Keratinocyte (primary cell): ENCODE results near the gene SH3D21. TPM values are rescaled to one million over a fixed set of nuclear protein-coding genes. Genes with fewer than 3 reads are reported as not detected.

Experiments
- DNase-seq: peaks from one replicate; pipeline ENCODE4 v3.0.0-alpha.2; 2011; ENCODE audit warnings: low read depth, missing footprints, low spot score
- FAIRE-seq: peaks from 2 replicates; lab custom pipeline; 2011; peaks lifted over from hg19 to GRCh38; lab: Jason Lieb, UNC
- H2AFZ ChIP-seq: 2 replicates; pipeline ENCODE4 v1.6.0; 2012; ENCODE audit warnings: low read length, control low read depth, inconsistent platforms; ENCODE audit not compliant: control insufficient read depth
- H3K27ac ChIP-seq: 2 replicates; pipeline ENCODE4 v1.5.1; 2011; ENCODE audit warnings: low read length; ENCODE audit not compliant: control insufficient read depth, insufficient read depth
- H3K27me3 ChIP-seq: 3 replicates; pipeline ENCODE4 v1.6.0; 2011; ENCODE audit warnings: low read length; ENCODE audit not compliant: control insufficient read depth, insufficient read depth; ENCODE audit errors: extremely low read depth
- H3K36me3 ChIP-seq, 2 experiments: 2 replicates in 1 of 2; 3 replicates in 1 of 2; pipeline ENCODE4 v1.5.1; 2011; ENCODE audit warnings: low read length in 2 of 2, mild to moderate bottlenecking in 1 of 2; ENCODE audit not compliant: control insufficient read depth in 2 of 2, insufficient read depth in 2 of 2; ENCODE audit errors: extremely low read depth in 1 of 2
- H3K4me1 ChIP-seq: 3 replicates; pipeline ENCODE4 v1.5.1; 2011; ENCODE audit warnings: low read length; ENCODE audit not compliant: control insufficient read depth, insufficient read depth; ENCODE audit errors: extremely low read depth
- H3K4me2 ChIP-seq: 3 replicates; pipeline ENCODE4 v1.6.0; 2011; ENCODE audit warnings: low read depth, low read length; ENCODE audit not compliant: control insufficient read depth, insufficient read depth; ENCODE audit errors: extremely low read depth
- H3K4me3 ChIP-seq, 3 experiments: fragments of 200-600 bp in 1 of 3; sonication (generic) in 1 of 3; 2 replicates in 2 of 3; 3 replicates in 1 of 3; pipeline ENCODE4 v1.5.1; 2011 to 2016; ENCODE audit warnings: low read length in 3 of 3, mild to moderate bottlenecking in 3 of 3, control low read depth in 2 of 3, inconsistent platforms in 1 of 3, low read depth in 1 of 3, mixed read lengths in 1 of 3, mixed run types in 1 of 3, moderate library complexity in 1 of 3; ENCODE audit not compliant: control insufficient read depth in 2 of 3, insufficient read depth in 2 of 3; ENCODE audit errors: extremely low read depth in 1 of 3
- H3K79me2 ChIP-seq: 2 replicates; pipeline ENCODE4 v1.6.0; 2012; ENCODE audit warnings: low read length; ENCODE audit not compliant: control insufficient read depth, insufficient read depth
- H3K9ac ChIP-seq: 3 replicates; pipeline ENCODE4 v1.6.0; 2011; ENCODE audit warnings: low read length; ENCODE audit not compliant: control insufficient read depth, insufficient read depth; ENCODE audit errors: extremely low read depth
- H3K9me1 ChIP-seq: 3 replicates; pipeline ENCODE4 v1.6.0; 2011; ENCODE audit warnings: low read length; ENCODE audit not compliant: control insufficient read depth, insufficient read depth; ENCODE audit errors: extremely low read depth
- H3K9me3 ChIP-seq: 2 replicates; pipeline ENCODE4 v1.5.1; 2012; ENCODE audit warnings: low read depth, low read length; ENCODE audit not compliant: control insufficient read depth
- H4K20me1 ChIP-seq: 3 replicates; pipeline ENCODE4 v1.6.0; 2011; ENCODE audit warnings: low read length; ENCODE audit not compliant: control insufficient read depth, insufficient read depth; ENCODE audit errors: extremely low read depth
- CTCF ChIP-seq, 3 experiments: IDR thresholded peaks in 1 of 3; conservative IDR thresholded peaks in 1 of 3; optimal IDR thresholded peaks in 1 of 3; 2 replicates in 2 of 3; 3 replicates in 1 of 3; pipeline versions ENCODE3 to v1.5.1; 2011; ENCODE audit warnings: low read length in 3 of 3, mild to moderate bottlenecking in 3 of 3, moderate library complexity in 2 of 3, control low read depth in 1 of 3, inconsistent platforms in 1 of 3; ENCODE audit not compliant: insufficient read depth in 2 of 3; ENCODE audit errors: extremely low read depth in 1 of 3
- EZH2 ChIP-seq: IDR thresholded peaks from one replicate; pipeline ENCODE4 v1.6.1; 2012; ENCODE audit warnings: inconsistent platforms, mild to moderate bottlenecking, low read length, moderate library complexity
- dilution Hi-C: fragments of 300-500 bp; cut with MboI; formaldehyde crosslinking; loops from one replicate; pipeline ENCODE4 v1.7.0; 2020; ENCODE audit warnings: low sequenced_read_pairs; ENCODE audit not compliant: extremely low pct_ligation_motif_present
- polyA plus RNA-seq, 5 experiments: library from polyadenylated mRNA; depleted of rRNA in 3 of 5; stranded (reverse) in 3 of 5; stranded (forward) in 1 of 5; unstranded in 1 of 5; fragments of >200 nt; gene quantifications; 1 replicate in 1 of 5; 2 replicates in 3 of 5; 3 replicates in 1 of 5; pipeline versions ENCODE4 v1.2.1 to v1.2.3, GENCODE V29; 2011 to 2012; ENCODE audit warnings: missing spikeins in 2 of 5, low read depth in 1 of 5, low replicate concordance in 1 of 5

Gene SH3D21
- polyA plus RNA-seq, 1 donor (not counting 4 experiments of a cell fraction or from before 2014, with no cell fraction given), result 7.1 TPM

- Histone ChIP-seq H3K27ac (no peak overlapping the region), H3K9me3 (no peaks in the 10 kb centered on the region), H3K4me2 (no peak overlapping the region), H3K36me3 (peaks cover 2 to 4% of the 10 kb centered on the region in 2 experiments), H4K20me1 (no peaks in the 10 kb centered on the region), H3K9me1 (no peaks in the 10 kb centered on the region), H2AFZ (no peak overlapping the region), H3K4me1 (peaks cover 10% of the 10 kb centered on the region), H3K4me3 (peak overlapping the region in 2 of 3 experiments; percentile 45 to 67), H3K9ac (no peak overlapping the region), H3K27me3 (no peaks in the 10 kb centered on the region), H3K79me2 (no peaks in the 10 kb centered on the region)
- dilution Hi-C loops, result no loop called here
- DNase-seq, result no peak
- TF ChIP-seq CTCF (optimal IDR thresholded peaks at IDR 0.05 in 1 of 3, IDR thresholded peaks at IDR 0.05 in 1 of 3, conservative IDR thresholded peaks at IDR 0.05 in 1 of 3; ENCODE audit: extremely low read depth in 1 of 3, insufficient read depth in 2 of 3, low read length in 3 of 3) (no peak), EZH2 (no peak)
- no peak for FAIRE-seq
These were observed 16.0 kb downstream of the SH3D21 start for GRCh38 chr1:36322041-36322785.

GRCh38 chr1:36322786-36323635 lies 16.8 kb downstream of the SH3D21 start:
- H3K4me1 ChIP-seq, result peaks cover 16% of the 10 kb centered on the region
- H3K4me3 ChIP-seq, result peak overlapping the region; percentile 45 to 67 (median 65)
- H3K79me2 ChIP-seq, result no peaks in the 10 kb centered on the region
- no peaks in the 10 kb centered on the region for H3K9me3 ChIP-seq
- H3K36me3 ChIP-seq, result peaks cover under 1 to 4% of the 10 kb centered on the region in 2 experiments
- H3K9me1 ChIP-seq, result no peaks in the 10 kb centered on the region
- TF ChIP-seq EZH2 (no peak), CTCF (optimal IDR thresholded peaks at IDR 0.05 in 1 of 3, IDR thresholded peaks at IDR 0.05 in 1 of 3, conservative IDR thresholded peaks at IDR 0.05 in 1 of 3; ENCODE audit: extremely low read depth in 1 of 3, insufficient read depth in 2 of 3, low read length in 3 of 3) (no peak)
- peak overlapping the region; percentile 16 for H2AFZ ChIP-seq
- H3K27me3 ChIP-seq, result no peaks in the 10 kb centered on the region
- H3K4me2 ChIP-seq, result peak overlapping the region; percentile 82
- peak overlapping the region; percentile 69 for H3K9ac ChIP-seq
- no peaks in the 10 kb centered on the region for H4K20me1 ChIP-seq
- peak overlapping the region; percentile 14 for H3K27ac ChIP-seq
- no peak for DNase-seq
- no peak for FAIRE-seq
- dilution Hi-C loops, result no loop called here
